Testis (tissue), 3 donors: ENCODE measurements around the gene PHACTR3. TPM values are rescaled to one million over a fixed set of nuclear protein-coding genes. Genes with fewer than 3 reads are reported as not detected.
A peak's percentile ranks its signal among the peaks of the same experiment; 100 is the strongest.

Experiments used
- DNase-seq: peaks from one replicate; pipeline ENCODE4 v3.0.0-alpha.2; 2019
- H3K27ac ChIP-seq, 2 donors: fragments of 200-600 bp; sonication (generic); one replicate each; pipeline ENCODE4 v1.5.1; 2019
- H3K27me3 ChIP-seq: fragments of 200-600 bp; sonication (generic); one replicate; pipeline ENCODE4 v1.5.1; 2019
- H3K36me3 ChIP-seq: fragments of 200-600 bp; sonication (generic); one replicate; pipeline ENCODE4 v1.5.1; 2017; ENCODE audit warnings: low read depth; ENCODE audit errors: missing control alignments
- H3K4me1 ChIP-seq: fragments of 200-600 bp; sonication (generic); one replicate; pipeline ENCODE4 v1.5.1; 2019
- H3K4me3 ChIP-seq, 2 donors: fragments of 200-600 bp; sonication (generic); one replicate each; pipeline ENCODE4 v1.5.1; 2017 to 2019
- H3K9me3 ChIP-seq: fragments of 200-600 bp; sonication (generic); one replicate; pipeline ENCODE4 v1.5.1; 2017
- CTCF ChIP-seq, 3 experiments: fragments of 450-650 bp in 2 of 3; fragments of 200-600 bp in 1 of 3; sonication (generic) in 1 of 3; IDR thresholded peaks; one replicate each; pipeline ENCODE4 v1.5.1; 2016 to 2019; ENCODE audit warnings: antibody characterized with exemption in 3 of 3, mild to moderate bottlenecking in 2 of 3, moderate library complexity in 1 of 3
- POLR2A ChIP-seq: fragments of 450-650 bp; IDR thresholded peaks from one replicate; pipeline ENCODE4 v1.6.1; 2017; ENCODE audit warnings: antibody characterized with exemption, mild to moderate bottlenecking, moderate library complexity
- WGBS, 2 donors: methylation state at CpG; one replicate each; pipeline ENCODE4 v1.1.5; 2018; 5-methylcytosine and 5-hydroxymethylcytosine counted together
- intact Hi-C: fragments of 100-400 bp; cut with DNase I; formaldehyde crosslinking; loops from one replicate; pipeline ENCODE4 v1.15.1; 2023; ENCODE audit warnings: low total_unique reads
- polyA plus RNA-seq: library from polyadenylated mRNA; stranded (reverse); fragments of 350-450 nt; fragmentation: Illumina TruSeq; extraction: RNeasy Lipid Tissue Mini Kit (QIAGEN cat#74804); gene quantifications from one replicate; pipeline ENCODE4 v1.2.3, GENCODE V29; 2014; ENCODE audit warnings: low read depth, low replicate concordance; ENCODE audit not compliant: insufficient read depth
- total RNA-seq, 2 donors: library from RNA; depleted of rRNA; stranded (reverse); fragments of >200 nt; gene quantifications; one replicate each; pipeline ENCODE4 v1.2.3, GENCODE V29; 2016

The PHACTR3 gene
- total and polyA plus RNA-seq, 3 donors from 2014 or later: 0.94 to 1.2 (median 1.1) TPM

- Histone ChIP-seq H3K36me3 (no peaks in the 10 kb centered on the region), H3K4me3 (no peak overlapping the region), H3K27ac (no peak overlapping the region), H3K9me3 (no peaks in the 10 kb centered on the region), H3K27me3 (no peaks in the 10 kb centered on the region), H3K4me1 (no peaks in the 10 kb centered on the region)
- TF ChIP-seq CTCF (IDR thresholded peaks at IDR 0.05): no peak
- intact Hi-C loops: no loop called here
- WGBS, 2 donors: 89 to 94% methylated on average over 12 to 20 of the region's 20 CpGs
- DNase-seq: peak; percentile 7
These were observed 215.3 kb downstream of the PHACTR3 start for GRCh38 chr20:59819496-59820203.

GRCh38 chr20:59820204-59821041 lies 216.1 kb downstream of the PHACTR3 start:
- WGBS, 2 donors: 63 to 67% methylated on average over 11 of the region's 11 CpGs
- intact Hi-C loops: no loop called here
- TF ChIP-seq CTCF (IDR thresholded peaks at IDR 0.05) (no peak), POLR2A (no peak)
- Histone ChIP-seq H3K4me3 (no peak overlapping the region), H3K9me3 (no peaks in the 10 kb centered on the region), H3K36me3 (no peaks in the 10 kb centered on the region), H3K4me1 (no peaks in the 10 kb centered on the region), H3K27ac (no peak overlapping the region), H3K27me3 (no peaks in the 10 kb centered on the region)
- peak; percentile 16 for DNase-seq

- intact Hi-C loops: no loop called here
- Histone ChIP-seq H3K36me3 (no peaks in the 10 kb centered on the region), H3K27me3 (no peaks in the 10 kb centered on the region), H3K27ac (no peak overlapping the region), H3K4me3 (no peak overlapping the region), H3K9me3 (no peaks in the 10 kb centered on the region), H3K4me1 (no peaks in the 10 kb centered on the region)
- peak; percentile 2 for DNase-seq
- WGBS, 2 donors: 92 to 96% methylated on average over 7 of the region's 7 CpGs
- TF ChIP-seq CTCF (IDR thresholded peaks at IDR 0.05) (no peak), POLR2A (no peak)
These were observed 216.9 kb downstream of the PHACTR3 start for GRCh38 chr20:59821201-59821600.

- no peak overlapping the region for H3K27ac ChIP-seq
- H3K4me1 ChIP-seq: no peaks in the 10 kb centered on the region
- H3K9me3 ChIP-seq: no peaks in the 10 kb centered on the region
- peak; percentile 0 for DNase-seq
- intact Hi-C loops: no loop called here
- TF ChIP-seq CTCF (IDR thresholded peaks at IDR 0.05) (no peak), POLR2A (no peak)
- H3K27me3 ChIP-seq: no peaks in the 10 kb centered on the region
- no peaks in the 10 kb centered on the region for H3K36me3 ChIP-seq
- no peak overlapping the region for H3K4me3 ChIP-seq
- 67 to 74% methylated on average over 11 to 19 of the region's 19 CpGs for WGBS, 2 donors
These were observed 217.4 kb downstream of the PHACTR3 start for GRCh38 chr20:59821788-59822187.
